Pons (tissue), 1 donor: ENCODE measurements around the gene LNPK.
"Not testable (repeated sequence)": the region's sequence is repeated elsewhere in the genome, so short reads cannot be mapped to it uniquely, and the experiment has no call there.

ENCODE experiments used
- DNase-seq: peaks from one replicate; pipeline ENCODE4 v3.0.0-alpha.2; 2016; ENCODE audit warnings: low spot score

The LNPK gene

DNA sequence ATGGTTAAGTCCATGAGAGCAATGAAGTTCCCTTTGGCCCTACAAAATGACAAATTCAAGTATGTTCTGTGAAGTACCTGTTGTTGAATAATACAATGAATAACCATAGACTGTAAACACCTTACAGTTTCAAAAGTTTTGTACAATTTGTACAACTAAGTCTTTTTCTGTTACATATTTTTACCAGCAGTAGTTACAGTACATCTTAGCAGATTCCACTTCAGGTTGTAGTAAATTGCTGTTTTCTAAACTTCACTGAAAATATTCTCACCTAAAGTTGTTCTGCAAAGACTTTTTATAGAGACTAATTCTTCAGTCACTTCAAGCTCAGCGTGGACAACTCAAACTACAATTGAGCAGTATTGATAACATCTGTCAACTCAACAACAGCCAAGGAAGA lies 28.7 kb downstream of the LNPK start:
- DNase-seq, result no peak

DNA sequence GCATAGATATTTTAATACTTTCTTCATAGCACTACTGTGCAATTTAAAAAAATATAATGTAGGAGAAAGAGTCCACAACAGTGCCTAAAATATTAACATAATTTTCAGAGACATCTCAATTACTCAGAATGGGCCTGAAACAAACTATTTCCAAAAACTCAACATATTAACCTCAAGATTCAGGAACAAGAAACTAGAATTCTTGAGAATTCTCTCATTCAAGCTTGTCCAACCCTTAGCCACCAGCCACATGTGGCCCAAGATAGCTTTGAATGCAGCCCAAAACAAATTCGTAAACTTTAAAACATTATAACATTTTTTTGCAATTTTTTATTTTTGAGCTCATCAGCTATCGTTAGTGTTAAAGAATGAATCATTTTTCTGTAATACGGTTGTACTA lies 35.2 kb downstream of the LNPK start:
- no peak for DNase-seq

DNA sequence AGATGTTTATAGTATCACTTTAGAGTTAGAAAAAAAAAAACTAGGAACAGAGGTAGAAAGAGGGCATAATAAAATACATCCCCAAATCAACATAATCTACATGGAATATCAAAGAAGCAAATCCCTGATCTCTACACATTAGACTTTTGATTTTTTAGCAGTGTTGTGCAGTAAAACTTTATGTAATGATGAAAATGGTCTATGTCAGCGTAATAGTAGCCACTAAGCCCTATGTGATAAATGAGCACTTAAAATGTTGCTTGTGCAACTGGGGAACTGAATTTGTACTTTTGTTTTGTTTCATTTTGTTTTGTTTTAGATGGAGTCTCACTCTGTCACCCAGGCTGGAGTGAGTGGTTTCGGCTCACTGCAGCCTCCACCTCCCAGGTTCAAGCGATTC lies 36.3 kb downstream of the LNPK start:
- DNase-seq, result no peak

DNA sequence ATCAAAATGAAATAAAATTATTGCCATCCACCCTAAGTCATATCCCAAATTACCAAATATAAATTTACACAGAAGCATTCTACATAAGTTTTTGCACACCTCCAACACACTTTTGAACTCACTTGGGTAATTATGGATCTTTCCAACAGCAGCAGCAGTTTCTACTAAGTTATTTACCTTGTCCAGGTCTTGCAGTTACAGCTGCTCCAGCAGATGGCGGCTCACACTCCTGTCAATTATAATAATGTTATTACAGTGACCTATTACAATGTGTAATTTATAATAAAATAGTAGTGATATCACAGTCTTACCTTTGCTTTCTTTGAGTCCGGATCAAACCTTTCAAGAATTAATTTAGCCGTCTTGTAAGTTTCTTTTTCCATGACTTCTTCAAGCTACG lies 37.9 kb downstream of the LNPK start:
- DNase-seq, result no peak

DNA sequence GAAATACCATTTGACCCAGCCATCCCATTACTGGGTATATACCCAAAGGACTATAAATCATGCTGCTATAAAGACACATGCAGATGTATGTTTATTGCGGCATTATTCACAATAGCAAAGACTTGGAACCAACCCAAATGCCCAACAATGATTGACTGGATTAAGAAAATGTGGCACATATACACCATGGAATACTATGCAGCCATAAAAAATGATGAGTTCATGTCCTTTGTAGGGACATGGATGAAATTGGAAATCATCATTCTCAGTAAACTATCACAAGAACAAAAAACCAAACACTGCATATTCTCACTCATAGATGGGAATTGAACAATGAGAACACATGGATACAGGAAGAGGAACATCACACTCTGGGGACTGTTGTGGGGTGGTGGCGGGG lies 38.9 kb downstream of the LNPK start:
- DNase-seq, result not testable (repeated sequence)

DNA sequence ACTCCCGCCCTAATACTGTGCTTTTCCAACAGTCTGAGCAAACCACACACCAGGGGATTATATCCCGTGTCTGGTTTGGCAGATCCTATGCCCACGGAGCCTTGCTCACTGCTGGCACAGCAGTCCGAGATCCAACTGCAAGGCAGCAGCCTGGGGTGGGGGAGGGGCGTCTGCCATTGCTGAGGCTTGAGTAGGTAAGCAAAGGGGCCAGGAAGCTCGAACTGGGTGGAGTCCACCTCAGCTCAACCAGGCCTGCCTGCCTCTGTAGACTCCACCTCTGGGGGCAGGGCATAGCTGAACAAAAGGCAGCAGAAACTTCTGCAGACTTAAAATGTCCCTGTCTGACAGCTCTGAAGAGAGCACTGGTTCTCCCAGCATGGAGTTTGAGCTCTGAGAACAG lies 44.2 kb downstream of the LNPK start:
- no peak for DNase-seq

DNA sequence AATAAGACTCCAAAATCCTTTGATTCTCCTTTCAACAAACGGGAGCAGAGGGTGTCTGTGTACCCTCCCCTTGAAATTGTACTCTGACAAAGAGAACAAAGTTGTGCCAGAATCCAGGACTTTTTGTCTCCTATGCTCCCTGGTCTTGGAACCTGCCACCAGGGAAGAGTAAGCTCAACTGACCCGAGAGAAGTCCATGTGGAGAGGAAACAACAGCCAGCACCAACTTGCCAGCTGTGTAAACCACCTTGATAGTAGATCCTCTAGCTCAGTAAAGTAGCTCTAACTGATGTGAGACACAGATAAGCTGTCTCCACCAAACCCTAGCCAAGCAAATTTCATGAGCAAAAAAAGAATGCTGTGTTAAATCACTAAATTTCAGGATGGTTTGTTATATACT lies 46.9 kb downstream of the LNPK start:
- no peak for DNase-seq

DNA sequence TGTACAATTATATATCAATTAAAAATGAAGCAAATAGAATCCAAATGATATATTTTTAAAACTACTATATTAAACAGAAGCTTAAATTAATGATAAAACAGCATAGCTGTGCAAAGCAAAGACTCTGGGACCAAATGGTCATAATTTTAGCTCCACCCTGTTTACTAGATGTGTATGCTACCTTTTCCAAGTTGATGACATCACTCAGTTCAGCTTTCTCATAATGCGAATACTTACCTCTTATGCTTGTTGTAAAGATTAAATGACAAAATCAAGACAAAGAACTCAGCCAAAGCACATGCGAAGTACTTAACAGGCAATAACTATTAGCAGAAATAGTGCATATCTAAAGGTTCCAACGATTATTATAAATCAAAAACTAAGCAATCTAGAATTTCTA lies 51.6 kb downstream of the LNPK start:
- no peak for DNase-seq

DNA sequence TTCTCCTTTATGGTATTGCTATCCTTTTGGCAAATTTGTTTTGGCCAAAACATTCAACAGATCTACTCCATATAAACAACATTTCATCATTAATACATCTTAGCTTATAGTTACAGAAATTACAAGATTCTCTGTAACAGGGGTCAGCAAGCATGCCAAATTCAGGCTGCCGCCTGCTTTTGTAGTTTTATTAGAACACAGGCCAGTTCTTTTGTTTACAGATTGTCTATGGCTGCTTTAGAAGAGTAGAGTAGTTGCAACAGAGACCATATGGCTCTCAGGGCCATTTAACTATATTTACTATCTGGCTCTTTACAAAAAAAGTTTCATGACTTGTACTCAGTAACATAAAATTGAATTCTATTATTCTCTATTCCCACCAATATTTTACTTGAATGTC lies 53.9 kb downstream of the LNPK start:
- DNase-seq, result no peak

DNA sequence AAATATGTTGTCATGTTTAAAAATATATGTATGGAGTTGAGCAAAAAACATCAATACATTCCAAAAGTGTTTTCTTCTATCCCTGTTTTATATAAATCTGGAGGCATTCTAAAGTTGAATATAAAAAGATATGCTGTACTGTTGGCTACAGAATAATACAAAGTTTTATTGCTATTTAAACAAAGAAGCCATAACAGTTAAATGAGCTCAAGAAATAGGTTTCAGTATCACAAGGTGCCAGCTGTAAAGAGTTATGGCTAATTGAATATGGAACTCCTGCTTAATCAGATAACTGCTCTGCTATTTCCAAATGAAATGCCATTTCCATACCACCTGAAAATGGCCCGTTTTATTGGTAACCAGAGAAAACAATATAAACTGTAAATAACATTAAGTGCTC lies 55.0 kb downstream of the LNPK start:
- no peak for DNase-seq

DNA sequence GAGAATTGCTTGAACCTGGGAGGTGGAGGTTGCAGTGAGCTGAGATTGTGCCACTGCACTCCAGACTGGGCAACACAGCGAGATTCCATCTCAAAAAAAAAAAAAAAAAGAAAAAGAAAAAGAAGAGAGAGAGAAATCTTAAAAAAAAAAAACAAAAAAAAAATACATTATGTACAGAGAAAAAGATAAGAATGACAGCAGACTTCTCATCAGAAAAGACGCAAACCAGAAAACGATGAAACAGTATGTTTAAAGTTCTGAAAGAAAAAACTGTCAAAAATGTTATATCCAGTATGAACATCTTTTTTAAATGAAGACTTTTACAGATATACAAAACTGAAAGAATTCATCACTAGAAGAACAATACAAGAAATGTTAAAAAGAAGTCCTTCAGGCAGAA lies 60.4 kb downstream of the LNPK start:
- no peak for DNase-seq

DNA sequence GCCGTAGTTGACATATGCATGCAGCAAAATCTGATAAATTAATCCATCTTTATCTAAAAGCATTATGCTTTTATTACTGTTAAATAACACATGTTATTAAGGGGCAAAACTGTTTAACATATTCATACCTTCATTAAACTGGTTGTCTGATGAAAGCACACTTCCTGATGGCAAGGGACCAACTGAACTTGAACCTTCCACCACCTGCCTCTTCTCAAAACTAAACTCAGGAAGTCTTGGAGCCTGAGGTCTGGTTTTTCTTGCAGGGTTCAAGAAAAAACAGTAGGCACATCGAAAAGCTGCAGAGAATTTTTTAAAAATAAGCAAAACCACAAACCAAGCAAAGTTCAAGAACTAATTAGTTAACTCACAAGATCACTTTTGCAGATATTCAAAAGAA lies 64.9 kb downstream of the LNPK start:
- no peak for DNase-seq

DNA sequence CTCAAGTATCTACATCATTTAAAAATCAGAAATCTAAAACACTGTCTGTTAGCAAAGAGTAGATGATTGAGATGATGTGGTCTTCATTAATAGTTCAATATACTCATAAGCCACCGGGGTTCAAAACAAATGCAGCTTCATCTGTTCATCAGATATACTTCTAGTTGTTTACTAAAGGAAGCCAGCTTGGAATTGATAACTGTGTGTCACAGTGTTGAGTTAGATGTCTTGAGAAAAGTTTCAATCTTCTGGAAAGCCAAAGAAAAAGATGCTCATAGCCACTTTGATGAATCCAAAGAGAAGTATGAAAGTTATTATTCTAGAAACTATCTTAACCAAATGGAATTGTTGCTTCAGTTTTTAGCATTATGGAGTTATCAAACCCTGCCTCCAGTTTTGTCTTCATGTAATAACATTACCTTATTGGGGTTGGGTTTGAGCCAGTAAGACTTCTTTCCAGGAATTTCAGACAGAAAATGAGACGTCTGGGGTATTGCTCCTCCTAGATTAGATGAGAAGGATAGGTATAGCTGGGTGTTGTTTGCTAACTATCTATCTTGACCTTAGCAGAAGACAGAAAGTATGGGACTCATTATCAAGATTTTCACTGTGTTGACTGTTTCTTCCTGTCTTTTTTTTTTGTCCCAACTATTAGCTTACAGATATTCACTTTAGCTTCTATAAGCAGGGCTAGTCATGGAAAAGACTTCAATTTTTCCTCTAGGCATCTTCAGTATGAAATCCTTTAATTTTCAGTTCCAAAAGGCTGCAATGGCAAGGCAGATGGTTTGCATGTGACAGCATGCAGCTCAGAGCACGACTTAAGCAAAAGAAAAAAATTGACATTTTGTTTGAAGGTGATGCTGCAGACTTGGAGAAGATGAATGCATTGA lies 66.5 kb downstream of the LNPK start:
- no peak for DNase-seq

DNA sequence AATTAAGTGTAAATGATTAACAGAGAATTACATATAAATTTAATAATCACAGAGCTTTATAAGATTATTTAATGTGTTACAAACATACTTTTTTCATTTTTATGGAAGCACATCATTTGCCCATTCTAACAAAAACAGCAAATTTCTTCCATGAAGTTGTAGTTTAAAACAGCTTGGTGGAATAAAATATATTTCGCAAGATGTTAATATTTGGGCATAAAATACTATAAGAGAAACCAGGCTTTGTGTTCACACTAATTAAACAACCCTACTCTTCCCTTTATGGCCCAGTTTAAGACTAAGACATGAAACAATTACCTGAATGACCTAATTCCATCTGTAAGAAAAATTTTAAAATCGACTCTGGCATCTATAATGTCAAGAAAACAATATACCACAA lies 69.4 kb downstream of the LNPK start:
- no peak for DNase-seq

DNA sequence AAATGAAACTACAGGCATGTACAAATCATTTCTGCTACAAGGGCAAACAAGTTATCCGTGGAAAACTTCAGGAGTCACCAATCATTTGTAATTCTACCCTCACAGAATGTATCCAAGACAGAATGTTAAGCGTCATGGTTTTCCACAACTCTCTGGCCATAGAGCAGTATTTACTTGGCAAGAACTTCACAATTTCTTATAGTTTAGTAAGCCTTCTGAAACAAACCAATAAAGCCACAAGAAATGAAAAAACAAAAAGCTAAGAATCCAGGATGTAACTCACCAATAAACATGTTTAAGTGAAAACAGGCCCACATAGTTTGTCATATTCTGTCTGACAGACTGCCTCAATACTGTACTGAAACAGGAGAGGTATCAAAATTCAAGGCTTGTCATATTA lies 70.3 kb downstream of the LNPK start:
- no peak for DNase-seq

DNA sequence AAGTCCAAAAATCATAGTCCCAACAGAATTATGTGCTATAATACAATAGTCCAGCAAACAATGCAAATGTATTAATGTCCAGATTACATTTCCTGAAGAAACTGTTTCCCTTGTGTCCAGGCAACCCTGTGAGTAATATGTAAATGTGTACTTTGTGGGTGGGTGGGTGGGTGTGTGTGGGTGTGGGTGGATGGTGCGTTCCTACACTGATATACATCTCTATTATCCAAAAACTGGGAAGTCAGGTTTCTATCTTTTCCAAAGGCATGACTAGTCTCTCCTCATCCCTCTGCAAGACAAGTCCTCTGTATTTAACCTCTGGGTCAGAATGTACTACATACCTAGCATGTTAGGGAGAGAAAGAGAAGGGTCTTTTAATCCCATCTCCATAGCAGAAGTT lies 71.6 kb downstream of the LNPK start:
- no peak for DNase-seq

DNA sequence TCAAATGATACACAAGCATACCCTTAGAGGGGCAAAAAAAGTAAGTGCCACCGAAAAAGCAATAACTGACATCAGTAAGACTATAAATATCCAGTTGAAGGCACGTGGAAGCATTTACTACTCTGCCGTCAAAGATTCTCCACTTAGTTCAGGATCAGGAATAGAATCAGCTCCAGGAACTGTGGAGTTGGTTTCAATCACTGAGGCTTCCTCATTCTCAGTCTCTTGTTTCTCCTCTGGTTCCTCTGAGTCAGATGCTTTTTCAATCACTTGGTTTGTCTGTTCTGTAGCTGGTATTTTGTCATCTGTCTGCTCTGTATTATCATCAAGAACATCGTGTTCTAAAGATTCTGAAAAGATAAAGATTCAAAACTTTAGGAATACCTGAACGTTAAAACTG lies 72.2 kb downstream of the LNPK start:
- DNase-seq, result no peak

DNA sequence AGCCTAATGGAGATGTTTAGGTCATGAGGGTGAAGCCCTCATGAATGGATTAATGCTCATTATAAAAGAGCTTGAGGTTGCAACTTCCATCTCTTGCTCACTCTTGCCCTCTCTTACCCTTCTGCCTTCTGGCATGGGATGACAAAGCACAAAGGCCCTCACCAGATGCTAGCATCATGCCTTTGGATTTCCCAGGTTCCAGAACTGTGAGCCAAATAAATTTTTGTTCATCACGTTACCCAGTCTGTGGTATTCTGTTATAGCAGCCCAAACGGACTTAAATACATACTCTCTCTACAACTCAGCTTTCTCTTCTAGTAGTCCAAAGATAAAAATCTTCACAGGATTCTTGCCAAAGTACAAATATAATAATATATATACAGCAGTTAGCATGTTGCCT lies 75.8 kb downstream of the LNPK start:
- DNase-seq, result no peak

DNA sequence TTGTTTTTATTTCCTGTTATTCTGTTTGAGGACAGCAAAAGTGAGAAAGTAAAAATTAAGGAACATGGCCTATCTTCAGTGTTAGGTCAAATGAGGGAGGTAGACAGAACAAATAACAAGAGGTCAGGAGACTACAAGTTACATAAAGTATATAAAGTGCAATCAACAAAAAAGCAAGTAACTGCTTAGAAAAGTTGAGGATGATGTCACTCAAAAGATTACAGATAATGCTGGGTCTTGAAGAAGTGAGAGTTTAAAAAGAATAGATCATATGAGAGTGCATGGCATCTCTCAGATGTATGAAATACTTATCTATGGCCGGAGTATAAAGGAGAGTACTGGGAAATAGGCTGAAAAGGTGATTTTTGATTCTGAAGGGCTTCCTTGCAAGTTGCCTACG lies 79.9 kb downstream of the LNPK start:
- no peak for DNase-seq

DNA sequence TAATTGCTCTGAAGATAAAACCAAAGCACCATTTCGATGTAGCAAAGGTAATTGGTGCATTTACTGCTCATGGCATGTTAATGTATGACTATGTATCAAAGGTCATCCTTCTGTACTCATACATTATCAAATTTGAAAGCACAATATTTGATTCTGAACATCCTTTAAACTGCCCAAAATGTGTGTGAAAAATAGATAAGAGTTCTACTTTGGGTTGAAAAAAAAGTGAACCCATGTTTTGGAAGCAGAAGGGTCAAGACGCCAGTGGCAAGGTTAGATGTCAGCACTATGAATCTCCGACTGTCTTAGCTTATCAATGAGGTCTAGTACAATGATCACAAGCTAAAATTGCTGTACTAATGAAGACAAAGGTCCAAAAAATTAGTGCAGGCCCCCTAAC lies 83.1 kb downstream of the LNPK start:
- DNase-seq, result no peak

DNA sequence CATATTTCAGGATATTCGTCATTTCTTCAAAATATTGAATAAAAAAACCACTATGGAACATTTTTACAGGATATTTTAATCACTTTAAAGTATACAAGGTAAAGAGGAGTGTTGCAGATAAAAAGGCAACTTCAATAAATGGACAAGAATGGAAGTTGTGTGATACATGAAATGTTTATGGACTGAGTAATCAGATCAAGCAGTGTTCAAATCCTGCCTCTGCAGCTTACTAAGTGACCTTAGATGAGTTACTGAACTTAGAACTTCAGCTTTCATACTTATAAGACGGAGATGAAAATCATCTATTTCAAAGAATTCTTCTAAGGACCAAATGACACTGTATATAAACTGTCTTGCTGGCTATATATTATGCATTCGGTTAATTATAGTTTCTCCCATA lies 87.2 kb downstream of the LNPK start:
- no peak for DNase-seq

DNA sequence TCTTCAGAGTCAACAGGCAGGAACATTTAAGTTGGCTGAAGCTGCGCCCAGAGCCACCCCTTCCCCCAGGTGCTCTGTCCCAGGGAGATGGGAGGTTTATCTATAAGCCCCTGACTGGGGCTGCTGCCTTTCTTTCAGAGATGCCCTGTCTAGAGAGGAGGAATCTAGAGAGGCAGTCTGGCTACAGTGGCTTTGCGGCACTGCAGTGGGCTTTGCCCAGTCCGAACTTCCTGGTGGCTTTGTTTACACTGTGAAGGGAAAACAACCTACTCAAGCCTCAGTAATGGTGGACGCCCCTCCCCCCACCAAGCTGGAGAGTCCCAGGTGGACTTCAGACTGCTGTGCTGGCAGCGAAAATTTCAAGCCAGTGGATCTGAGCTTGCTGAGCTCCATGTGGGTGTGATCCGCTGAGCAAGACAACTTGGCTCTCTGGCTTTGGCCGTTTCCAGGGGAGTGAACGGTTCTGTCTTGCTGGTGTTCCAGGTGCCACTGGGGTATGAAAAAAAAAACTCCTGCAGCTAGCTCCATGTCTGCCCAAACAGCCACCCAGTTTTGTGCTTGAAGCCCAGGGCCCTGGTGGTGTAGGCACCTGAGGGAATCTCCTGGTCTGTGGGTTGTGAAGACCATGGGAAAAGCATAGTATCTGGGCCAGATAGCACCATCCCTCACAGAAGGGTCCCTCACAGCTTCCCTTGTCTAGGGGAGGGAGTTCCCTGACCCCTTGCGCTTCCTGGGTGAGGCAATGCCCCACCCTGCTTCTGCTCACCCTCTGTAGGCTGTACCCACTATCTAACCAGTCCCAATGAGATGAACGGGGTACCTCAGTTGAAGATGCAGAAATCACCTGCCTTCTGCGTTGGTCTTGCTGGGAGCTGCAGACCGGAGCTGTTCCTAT lies 88.0 kb downstream of the LNPK start:
- DNase-seq, result not testable (repeated sequence)

DNA sequence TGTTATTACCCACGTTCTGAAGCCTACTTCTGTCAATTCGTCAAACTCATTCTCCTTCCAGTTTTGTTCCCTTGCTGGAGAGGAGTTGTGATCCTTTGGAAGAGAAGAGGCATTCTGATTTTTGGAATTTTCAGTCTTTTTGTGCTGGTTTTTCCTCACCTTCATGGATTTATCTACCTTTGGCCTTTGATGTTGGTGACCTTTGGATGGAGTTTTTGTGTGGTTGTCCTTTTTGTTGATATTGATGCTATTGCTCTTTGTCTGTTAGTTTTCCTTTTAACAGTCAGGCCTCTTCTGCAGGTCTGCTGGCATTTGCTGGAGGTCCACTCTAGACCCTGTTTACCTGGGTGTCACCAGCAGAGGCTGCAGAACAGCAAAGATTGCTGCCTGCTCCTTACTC lies 88.8 kb downstream of the LNPK start:
- DNase-seq, result not testable (repeated sequence)
